GM12864 (cell line): ENCODE measurements around the gene FPR1.

Source experiments
- DNase-seq: peaks from one replicate; pipeline ENCODE4 v3.0.0-alpha.2; 2011; ENCODE audit warnings: low read depth
- H3K4me3 ChIP-seq: 2 replicates; pipeline ENCODE4 v1.5.1; 2011; ENCODE audit warnings: mild to moderate bottlenecking, low read depth, low read length, control low read depth
- CTCF ChIP-seq: IDR thresholded peaks from 2 replicates; pipeline ENCODE4 v1.5.1; 2011; ENCODE audit warnings: low read depth, mild to moderate bottlenecking, moderate library complexity, low read length, control low read depth, inconsistent platforms; ENCODE audit errors: missing control alignments

FPR1 gene

GRCh38 chr19:51796195-51796679 lies 44.6 kb upstream of the FPR1 start:
- TF ChIP-seq CTCF, result no peak
- DNase-seq, result no peak
- H3K4me3 ChIP-seq, result no peak overlapping the region

GRCh38 chr19:51794885-51795490 lies 43.3 kb upstream of the FPR1 start, which contains the start of gene FPR3:
TSS of gene FPR3 (plus strand) at chr19:51795157. CDS start at chr19:51823749, 28,592 bp downstream.
- no peak for TF ChIP-seq CTCF
- no peak within 1 kb of the TSS for H3K4me3 ChIP-seq
- DNase-seq, result no peak

- TF ChIP-seq CTCF, result no peak
- no peak overlapping the region for H3K4me3 ChIP-seq
- DNase-seq, result no peak
Observed at GRCh38 chr19:51793994-51794393, 42.3 kb upstream of the FPR1 start.

- no peak overlapping the region for H3K4me3 ChIP-seq
- DNase-seq, result no peak
- no peak for TF ChIP-seq CTCF
Observed at GRCh38 chr19:51792932-51793331, 41.3 kb upstream of the FPR1 start.

GRCh38 chr19:51789061-51789795 lies 37.5 kb upstream of the FPR1 start:
- H3K4me3 ChIP-seq, result no peak overlapping the region

GRCh38 chr19:51788029-51788428 lies 36.4 kb upstream of the FPR1 start:
- no peak for TF ChIP-seq CTCF
- no peak for DNase-seq
- no peak overlapping the region for H3K4me3 ChIP-seq

More at GRCh38 chr19:51789061-51789795, 37.5 kb upstream of the FPR1 start:
- DNase-seq, result no peak
- TF ChIP-seq CTCF, result no peak
